Measurements from ENCODE around the gene KRT85. TPM values are rescaled to one million over a fixed set of nuclear protein-coding genes. Genes with fewer than 3 reads are reported as not detected.

KRT85 gene
- total and polyA plus RNA-seq, 2 donors = 0.24 to 0.59 TPM

GRCh38 chr12:52399756-52400155, 32.5 kb upstream of the KRT85 start:
- no peak for DNase-seq (ENCODE audit: low read depth in 6 of 9, low spot score in 9 of 9)
- Histone ChIP-seq H3K27ac (ENCODE audit: low read depth in 1 of 2, low read length in 1 of 2) (no peak overlapping the region), H3K4me3 (ENCODE audit: low read length in 2 of 2) (no peak overlapping the region), H3K27me3 (ENCODE audit: control insufficient read depth in 2 of 2, insufficient read depth in 1 of 2, low read length in 1 of 2) (no peaks in the 10 kb centered on the region), H3K9me3 (ENCODE audit: control insufficient read depth in 2 of 2, insufficient read depth in 1 of 2, low read length in 1 of 2) (no peaks in the 10 kb centered on the region), H3K36me3 (ENCODE audit: control insufficient read depth in 2 of 2, insufficient read depth in 2 of 2, low read length in 1 of 2) (no peaks in the 10 kb centered on the region), H3K4me1 (ENCODE audit: control insufficient read depth in 2 of 2, insufficient read depth in 2 of 2, low read length in 2 of 2) (no peaks in the 10 kb centered on the region)
- 96% methylated on average over 16 of the region's 16 CpGs for WGBS

DNA sequence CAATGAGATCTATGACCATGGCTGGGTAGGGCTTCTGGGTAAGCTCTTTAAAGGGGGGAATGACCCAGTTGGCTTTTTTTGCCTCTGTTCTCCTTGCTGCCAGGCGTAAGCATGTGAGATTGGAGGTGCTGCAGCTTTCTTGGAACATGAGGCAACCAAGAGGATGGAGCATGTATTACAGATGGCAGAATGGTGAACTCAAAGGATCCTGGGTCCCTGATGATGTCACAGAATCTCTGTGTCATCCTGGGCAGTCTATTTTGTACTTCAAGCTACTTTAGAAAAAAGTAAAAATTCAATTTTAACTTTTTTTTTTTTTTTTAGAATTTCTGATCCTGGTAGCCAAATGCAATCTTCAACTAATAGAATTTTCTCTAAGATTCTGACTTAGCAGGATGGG, 30.9 kb upstream of the KRT85 start:
- Histone ChIP-seq H3K4me3 (ENCODE audit: low read length in 2 of 2) (no peak overlapping the region), H3K4me1 (ENCODE audit: control insufficient read depth in 2 of 2, insufficient read depth in 2 of 2, low read length in 2 of 2) (peaks cover 0 to under 1% of the 10 kb centered on the region in 2 donors)
- WGBS = 93% methylated on average over 1 of the region's 1 CpG

GRCh38 chr12:52396656-52397055, 29.4 kb upstream of the KRT85 start:
- Histone ChIP-seq H3K27me3 (ENCODE audit: control insufficient read depth in 2 of 2, insufficient read depth in 1 of 2, low read length in 1 of 2) (no peaks in the 10 kb centered on the region), H3K36me3 (ENCODE audit: control insufficient read depth in 2 of 2, insufficient read depth in 2 of 2, low read length in 1 of 2) (no peaks in the 10 kb centered on the region), H3K4me3 (ENCODE audit: low read length in 2 of 2) (no peak overlapping the region), H3K4me1 (ENCODE audit: control insufficient read depth in 2 of 2, insufficient read depth in 2 of 2, low read length in 2 of 2) (peaks cover 0 to 12% of the 10 kb centered on the region in 2 donors), H3K9me3 (ENCODE audit: control insufficient read depth in 2 of 2, insufficient read depth in 1 of 2, low read length in 1 of 2) (no peaks in the 10 kb centered on the region), H3K27ac (ENCODE audit: low read depth in 1 of 2, low read length in 1 of 2) (no peak overlapping the region)
- 92% methylated on average over 8 of the region's 8 CpGs for WGBS
- no peak for DNase-seq (ENCODE audit: low read depth in 6 of 9, low spot score in 9 of 9)

More for the DNA sequence above, 30.9 kb upstream of the KRT85 start:
- H3K36me3 ChIP-seq (ENCODE audit: control insufficient read depth in 2 of 2, insufficient read depth in 2 of 2, low read length in 1 of 2) = no peaks in the 10 kb centered on the region
- DNase-seq (ENCODE audit: low read depth in 6 of 9, low spot score in 9 of 9) = no peak
- H3K27ac ChIP-seq (ENCODE audit: low read depth in 1 of 2, low read length in 1 of 2) = no peak overlapping the region
- H3K9me3 ChIP-seq (ENCODE audit: control insufficient read depth in 2 of 2, insufficient read depth in 1 of 2, low read length in 1 of 2) = no peaks in the 10 kb centered on the region
- no peaks in the 10 kb centered on the region for H3K27me3 ChIP-seq (ENCODE audit: control insufficient read depth in 2 of 2, insufficient read depth in 1 of 2, low read length in 1 of 2)

DNA sequence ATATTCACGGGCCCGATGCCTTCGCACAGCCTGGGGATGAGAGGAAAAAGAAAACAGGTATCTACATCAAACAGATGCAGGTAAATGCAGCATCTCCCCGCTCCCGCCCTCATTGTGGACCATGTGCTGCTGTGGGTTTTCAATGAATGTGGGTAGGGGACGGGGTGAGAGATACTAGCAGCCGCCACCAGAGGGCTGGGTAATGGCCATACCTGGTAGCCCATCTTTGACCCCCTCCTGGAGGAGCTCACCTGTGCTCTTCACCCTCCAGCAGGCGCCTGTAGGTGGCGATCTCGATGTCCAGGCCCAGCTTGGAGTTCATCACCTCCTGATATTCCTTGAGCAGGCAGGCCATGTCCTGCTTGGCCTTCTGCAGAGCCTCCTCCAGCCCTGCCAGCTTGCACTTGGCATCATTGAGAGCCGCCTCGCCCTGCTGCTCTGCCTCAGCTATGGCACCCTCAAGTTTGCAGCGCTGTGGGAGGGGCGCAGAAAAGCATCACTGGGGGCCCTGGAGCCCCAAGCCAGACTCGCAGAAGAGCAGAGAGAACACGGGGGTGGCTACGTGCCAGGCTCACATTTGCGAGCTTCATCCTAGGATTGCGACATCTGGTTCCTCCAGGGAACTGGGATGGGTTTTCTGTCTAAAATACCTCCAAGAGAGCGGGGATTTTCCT, 28.6 kb upstream of the KRT85 start:
- Histone ChIP-seq H3K27me3 (ENCODE audit: control insufficient read depth in 2 of 2, insufficient read depth in 1 of 2, low read length in 1 of 2) (no peaks in the 10 kb centered on the region), H3K9me3 (ENCODE audit: control insufficient read depth in 2 of 2, insufficient read depth in 1 of 2, low read length in 1 of 2) (no peaks in the 10 kb centered on the region), H3K27ac (ENCODE audit: low read depth in 1 of 2, low read length in 1 of 2) (no peak overlapping the region), H3K4me3 (ENCODE audit: low read length in 2 of 2) (no peak overlapping the region), H3K4me1 (ENCODE audit: control insufficient read depth in 2 of 2, insufficient read depth in 2 of 2, low read length in 2 of 2) (peaks cover 0 to 17% of the 10 kb centered on the region in 2 donors), H3K36me3 (ENCODE audit: control insufficient read depth in 2 of 2, insufficient read depth in 2 of 2, low read length in 1 of 2) (no peaks in the 10 kb centered on the region)
- WGBS = 79% methylated on average over 20 of the region's 20 CpGs
- peak in 1 of 9 donors; percentile 9 for DNase-seq (ENCODE audit: low read depth in 6 of 9, low spot score in 9 of 9)

DNA sequence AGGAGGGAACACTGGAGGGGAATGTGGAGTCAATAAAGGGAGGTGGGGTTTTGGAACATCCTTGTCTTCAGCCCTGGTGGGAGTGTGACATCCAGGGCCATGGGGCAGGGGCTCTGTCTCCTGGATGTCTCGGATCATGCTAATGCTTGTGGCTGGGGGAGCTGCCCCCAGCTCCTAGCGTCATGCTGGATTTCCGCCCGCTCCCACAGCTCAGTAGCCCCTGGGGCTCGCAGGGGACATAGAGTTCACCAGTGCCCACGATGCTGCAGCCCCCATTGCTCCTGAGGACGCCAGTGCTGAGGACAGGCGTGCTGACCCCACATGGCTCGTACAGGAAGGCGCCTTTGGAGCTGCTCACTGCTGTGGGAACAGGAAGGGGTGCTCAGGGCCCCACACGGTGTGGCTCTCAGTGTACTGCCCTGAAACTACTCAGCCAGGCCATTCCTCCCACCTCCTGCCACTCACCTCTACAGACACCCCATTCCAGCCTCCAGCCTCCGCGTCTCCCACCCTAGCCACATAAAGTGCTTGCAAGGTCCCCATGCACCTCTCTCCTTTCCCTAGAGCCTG, 27.6 kb upstream of the KRT85 start:
- peaks cover 0 to 23% of the 10 kb centered on the region in 2 donors for H3K4me1 ChIP-seq (ENCODE audit: control insufficient read depth in 2 of 2, insufficient read depth in 2 of 2, low read length in 2 of 2)
- H3K36me3 ChIP-seq (ENCODE audit: control insufficient read depth in 2 of 2, insufficient read depth in 2 of 2, low read length in 1 of 2) = no peaks in the 10 kb centered on the region
- H3K4me3 ChIP-seq (ENCODE audit: low read length in 2 of 2) = no peak overlapping the region
- H3K9me3 ChIP-seq (ENCODE audit: control insufficient read depth in 2 of 2, insufficient read depth in 1 of 2, low read length in 1 of 2) = no peaks in the 10 kb centered on the region
- no peaks in the 10 kb centered on the region for H3K27me3 ChIP-seq (ENCODE audit: control insufficient read depth in 2 of 2, insufficient read depth in 1 of 2, low read length in 1 of 2)
- no peak for DNase-seq (ENCODE audit: low read depth in 6 of 9, low spot score in 9 of 9)
- H3K27ac ChIP-seq (ENCODE audit: low read depth in 1 of 2, low read length in 1 of 2) = no peak overlapping the region
- 90% methylated on average over 13 of the region's 13 CpGs for WGBS

DNA sequence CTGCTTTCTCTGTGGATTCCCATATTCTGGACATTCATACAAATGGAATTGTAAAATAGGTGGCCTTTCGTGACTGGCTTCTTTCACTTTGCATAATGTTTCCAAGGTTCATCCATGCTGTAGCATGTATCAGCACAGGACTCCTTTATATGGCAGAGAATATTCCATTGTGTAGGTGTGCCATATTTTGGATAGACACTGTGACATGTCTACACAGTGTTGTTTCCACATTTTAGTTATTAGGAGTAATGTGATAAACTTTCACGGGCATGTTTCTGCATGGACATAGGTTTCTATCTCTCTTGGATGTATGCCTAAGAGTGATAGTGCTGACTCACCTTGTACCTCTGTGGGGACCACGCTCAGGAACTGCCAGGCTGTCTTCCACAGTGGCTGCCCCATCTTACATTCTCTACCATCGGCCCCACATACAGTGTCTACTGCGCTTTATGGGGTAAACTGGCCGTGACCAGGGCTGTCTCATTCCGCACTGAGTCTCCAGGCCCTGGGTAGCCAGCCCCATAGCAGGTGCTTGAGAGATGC, 25.3 kb upstream of the KRT85 start:
- H3K4me3 ChIP-seq (ENCODE audit: low read length in 2 of 2) = no peak overlapping the region
- H3K27me3 ChIP-seq (ENCODE audit: control insufficient read depth in 2 of 2, insufficient read depth in 1 of 2, low read length in 1 of 2) = peaks cover 2 to 7% of the 10 kb centered on the region in 2 donors
- H3K9me3 ChIP-seq (ENCODE audit: control insufficient read depth in 2 of 2, insufficient read depth in 1 of 2, low read length in 1 of 2) = no peaks in the 10 kb centered on the region
- WGBS = 90% methylated on average over 7 of the region's 7 CpGs
- DNase-seq (ENCODE audit: low read depth in 6 of 9, low spot score in 9 of 9) = peak in 1 of 9 donors; percentile 14
- no peaks in the 10 kb centered on the region for H3K36me3 ChIP-seq (ENCODE audit: control insufficient read depth in 2 of 2, insufficient read depth in 2 of 2, low read length in 1 of 2)
- peaks cover 0 to 30% of the 10 kb centered on the region in 2 donors for H3K4me1 ChIP-seq (ENCODE audit: control insufficient read depth in 2 of 2, insufficient read depth in 2 of 2, low read length in 2 of 2)
- peak overlapping the region in 1 of 2 donors; percentile 15 for H3K27ac ChIP-seq (ENCODE audit: low read depth in 1 of 2, low read length in 1 of 2)

- Histone ChIP-seq H3K4me1 (ENCODE audit: control insufficient read depth in 2 of 2, insufficient read depth in 2 of 2, low read length in 2 of 2) (peaks cover 0 to 30% of the 10 kb centered on the region in 2 donors), H3K27ac (ENCODE audit: low read depth in 1 of 2, low read length in 1 of 2) (peak overlapping the region in 1 of 2 donors; percentile 84), H3K9me3 (ENCODE audit: control insufficient read depth in 2 of 2, insufficient read depth in 1 of 2, low read length in 1 of 2) (no peaks in the 10 kb centered on the region), H3K36me3 (ENCODE audit: control insufficient read depth in 2 of 2, insufficient read depth in 2 of 2, low read length in 1 of 2) (no peaks in the 10 kb centered on the region), H3K4me3 (ENCODE audit: low read length in 2 of 2) (no peak overlapping the region), H3K27me3 (ENCODE audit: control insufficient read depth in 2 of 2, insufficient read depth in 1 of 2, low read length in 1 of 2) (peaks cover 2 to 7% of the 10 kb centered on the region in 2 donors)
- DNase-seq (ENCODE audit: low read depth in 6 of 9, low spot score in 9 of 9) = no peak
- WGBS = 82% methylated on average over 4 of the region's 4 CpGs
Observed at GRCh38 chr12:52391618-52392002, 24.3 kb upstream of the KRT85 start.

DNA sequence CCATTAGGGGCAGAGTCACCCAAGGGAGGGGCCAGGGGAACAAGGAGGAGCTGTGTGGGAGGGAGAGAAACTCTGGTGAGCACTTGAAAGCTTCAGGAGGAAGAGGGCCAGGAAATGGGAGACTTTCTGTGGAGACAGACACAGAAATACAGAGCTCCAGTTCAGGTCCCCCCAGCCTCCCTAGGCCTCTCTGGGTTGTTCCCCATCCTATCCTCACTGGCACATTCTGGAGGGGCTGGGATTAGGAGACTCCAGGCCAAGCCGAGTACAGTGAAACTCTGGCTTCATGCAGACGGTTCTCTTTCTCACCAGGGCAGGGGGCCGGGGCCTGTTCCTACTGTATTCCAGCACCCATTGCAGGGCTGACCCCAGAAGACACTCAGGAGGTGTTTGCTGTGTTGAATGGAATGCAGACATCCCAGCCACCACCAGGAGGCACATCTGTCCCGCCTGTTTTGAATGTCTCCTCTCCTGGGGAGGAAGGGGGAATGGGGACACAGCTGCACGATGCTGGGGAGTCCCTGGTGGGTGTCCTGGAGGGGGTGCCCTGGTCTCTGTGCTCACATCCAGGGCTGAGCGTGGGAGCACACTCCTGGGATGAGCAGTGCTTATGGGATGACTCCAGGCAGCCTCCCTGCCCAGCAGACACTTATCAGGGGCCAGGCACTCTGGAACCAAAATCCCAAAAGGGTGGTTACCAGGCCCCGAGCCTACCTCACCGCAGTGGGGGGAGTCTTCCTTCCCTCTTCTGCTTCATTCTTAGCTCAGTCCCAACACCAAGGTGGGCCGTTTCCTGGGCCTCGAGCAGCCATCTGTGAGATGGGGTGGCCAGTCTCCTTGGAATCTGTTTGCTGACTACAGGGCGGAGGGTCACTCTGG, 23.7 kb upstream of the KRT85 start:
- Histone ChIP-seq H3K27ac (ENCODE audit: low read depth in 1 of 2, low read length in 1 of 2) (peak overlapping the region; percentile 70 to 84), H3K36me3 (ENCODE audit: control insufficient read depth in 2 of 2, insufficient read depth in 2 of 2, low read length in 1 of 2) (no peaks in the 10 kb centered on the region), H3K9me3 (ENCODE audit: control insufficient read depth in 2 of 2, insufficient read depth in 1 of 2, low read length in 1 of 2) (no peaks in the 10 kb centered on the region), H3K4me1 (ENCODE audit: control insufficient read depth in 2 of 2, insufficient read depth in 2 of 2, low read length in 2 of 2) (peaks cover 0 to 30% of the 10 kb centered on the region in 2 donors), H3K4me3 (ENCODE audit: low read length in 2 of 2) (no peak overlapping the region), H3K27me3 (ENCODE audit: control insufficient read depth in 2 of 2, insufficient read depth in 1 of 2, low read length in 1 of 2) (peaks cover 2 to 7% of the 10 kb centered on the region in 2 donors)
- WGBS = 81% methylated on average over 11 of the region's 11 CpGs
- peak in 1 of 9 donors; percentile 6 for DNase-seq (ENCODE audit: low read depth in 6 of 9, low spot score in 9 of 9)

All from thymus (tissue), 11 donors.